GM19328 (cell line): Measurements from ENCODE around the gene GOLGA6L9.
"Not testable (repeated sequence)": the region's sequence is repeated elsewhere in the genome, so short reads cannot be mapped to it uniquely, and the experiment has no call there.

ENCODE experiments used
- ATAC-seq: cut with Tn5 transposase; IDR thresholded peaks from one replicate; pipeline ENCODE4 v1.9.1; 2021; ENCODE audit warnings: mild to moderate bottlenecking, moderate library complexity; ENCODE audit not compliant: unreplicated experiment

GOLGA6L9 gene, protein sequence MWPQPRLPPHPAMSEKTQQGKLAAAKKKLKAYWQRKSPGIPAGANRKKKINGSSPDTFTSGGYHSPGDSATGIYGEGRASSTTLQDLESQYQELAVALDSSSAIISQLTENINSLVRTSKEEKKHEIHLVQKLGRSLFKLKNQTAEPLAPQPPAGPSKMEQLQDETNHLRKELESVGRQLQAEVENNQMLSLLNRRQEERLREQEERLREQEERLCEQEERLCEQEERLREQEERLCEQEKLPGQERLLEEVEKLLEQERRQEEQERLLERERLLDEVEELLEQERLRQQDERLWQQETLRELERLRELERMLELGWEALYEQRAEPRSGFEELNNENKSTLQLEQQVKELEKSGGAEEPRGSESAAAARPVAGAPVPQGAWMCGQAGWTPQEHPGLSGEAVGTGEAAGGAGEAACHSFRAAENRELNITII

DNA sequence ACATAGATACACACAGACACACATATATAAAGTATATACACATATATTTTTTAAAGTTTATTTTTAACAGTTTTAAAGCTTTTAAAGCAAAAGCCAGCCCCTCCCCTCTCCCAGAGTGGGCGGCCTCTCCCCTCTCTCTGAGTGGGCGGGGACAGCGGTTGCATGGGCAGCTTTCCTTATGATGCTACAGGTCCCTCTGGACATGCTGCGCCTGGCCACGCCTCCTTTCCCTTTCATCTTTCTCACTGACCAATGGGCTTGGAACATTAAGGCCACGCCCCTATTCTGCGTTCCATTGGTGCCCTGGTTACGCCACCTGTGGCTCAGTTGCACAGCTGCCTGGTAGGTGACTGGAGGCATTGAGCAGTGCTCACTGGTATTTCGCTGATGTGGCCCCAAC, at the start of gene GOLGA6L9:
Gene GOLGA6L9, plus strand, starts transcription at position 124 of the 400 bp plus-strand sequence. Its CDS starts 264 bp downstream, at position 388.
- ATAC-seq = not testable (repeated sequence)

- ATAC-seq = not testable (repeated sequence)
These were observed 48.2 kb upstream of the GOLGA6L9 start for GRCh38 chr15:82381330-82381955.

DNA sequence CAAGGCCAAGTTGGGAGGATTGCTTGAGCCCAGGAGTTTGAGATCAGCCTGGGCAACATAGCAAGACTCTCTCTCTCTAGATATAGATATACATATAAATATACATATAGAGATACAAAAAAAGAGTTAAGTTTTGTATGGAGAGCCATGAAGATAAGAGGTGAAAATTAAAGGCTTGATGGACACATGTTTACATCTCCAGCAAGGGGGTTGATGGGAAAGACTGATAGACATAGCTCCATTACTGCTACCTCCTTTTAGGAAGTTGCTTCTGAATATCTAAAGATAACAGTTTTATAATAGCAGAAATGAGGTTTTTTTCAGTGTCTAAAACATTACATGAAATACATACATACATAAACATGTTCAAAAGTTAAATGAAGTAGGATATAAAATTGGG, 42.4 kb upstream of the GOLGA6L9 start:
- not testable (repeated sequence) for ATAC-seq

DNA sequence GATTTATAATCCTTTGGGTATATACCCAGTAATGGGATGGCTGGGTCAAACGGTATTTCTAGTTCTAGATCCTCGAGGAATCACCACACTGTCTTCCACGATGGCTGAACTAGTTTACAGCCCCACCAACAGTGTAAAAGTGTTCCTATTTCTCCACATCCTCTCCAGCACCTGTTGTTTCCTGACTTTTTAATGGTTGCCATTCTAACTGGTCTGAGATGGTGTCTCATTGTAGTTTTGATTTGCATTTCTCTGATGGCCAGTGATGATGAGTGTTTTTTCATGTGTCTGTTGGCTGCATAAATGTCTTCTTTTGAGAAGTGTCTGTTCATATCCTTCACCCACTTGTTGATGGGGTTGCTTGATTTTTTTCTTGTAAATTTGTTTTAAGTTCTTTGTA, 39.5 kb upstream of the GOLGA6L9 start:
- not testable (repeated sequence) for ATAC-seq

DNA sequence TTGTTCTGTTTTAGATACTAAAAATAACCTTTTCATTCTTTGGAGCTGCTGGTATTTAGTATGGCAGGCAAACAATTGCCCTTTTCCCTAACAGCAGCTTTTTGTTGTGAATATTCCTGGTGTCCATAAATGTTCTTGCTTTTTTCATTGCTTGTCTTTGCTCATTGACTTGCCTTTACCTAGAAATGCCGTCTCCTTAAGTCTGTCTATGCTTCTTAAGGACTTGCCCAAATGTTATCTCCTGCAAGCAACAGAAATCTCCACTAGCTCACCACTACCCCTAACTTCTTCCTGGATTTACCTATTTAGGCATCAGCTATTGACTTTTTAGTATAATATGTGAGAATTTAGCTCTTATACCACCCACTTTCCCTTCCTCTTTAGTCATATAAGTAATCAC, 37.5 kb upstream of the GOLGA6L9 start:
- ATAC-seq = not testable (repeated sequence)

GRCh38 chr15:82393671-82394070, 35.9 kb upstream of the GOLGA6L9 start:
- ATAC-seq = no peak

- not testable (repeated sequence) for ATAC-seq
These were observed 33.8 kb upstream of the GOLGA6L9 start for GRCh38 chr15:82395788-82396187.

DNA sequence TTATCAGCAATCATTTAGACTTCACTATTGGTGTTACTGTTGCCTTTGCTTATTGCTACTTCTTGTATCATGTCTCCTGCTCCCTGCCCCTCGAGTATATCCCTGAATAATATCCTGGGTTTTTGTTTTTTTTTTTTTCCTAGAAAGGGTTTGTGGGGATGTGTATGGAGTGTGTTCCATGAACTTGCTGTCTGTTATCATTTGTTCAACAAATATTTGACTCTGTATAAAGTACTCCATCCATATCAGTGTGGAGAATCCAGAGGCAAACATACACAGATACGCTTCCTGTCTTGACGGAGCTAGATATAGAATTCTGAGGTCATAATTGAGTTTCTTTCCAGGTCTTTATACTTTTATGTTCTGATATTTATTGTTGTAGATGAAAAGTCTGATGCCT, 31.8 kb upstream of the GOLGA6L9 start:
- ATAC-seq = no peak

- no peak for ATAC-seq
These were observed 30.8 kb upstream of the GOLGA6L9 start for GRCh38 chr15:82398785-82399184.

- ATAC-seq = not testable (repeated sequence)
These were observed 30.1 kb upstream of the GOLGA6L9 start for GRCh38 chr15:82399366-82400103.

- ATAC-seq = not testable (repeated sequence)
These were observed 27.7 kb upstream of the GOLGA6L9 start for GRCh38 chr15:82401918-82402317.

GRCh38 chr15:82402341-82402740, 27.3 kb upstream of the GOLGA6L9 start:
- not testable (repeated sequence) for ATAC-seq

DNA sequence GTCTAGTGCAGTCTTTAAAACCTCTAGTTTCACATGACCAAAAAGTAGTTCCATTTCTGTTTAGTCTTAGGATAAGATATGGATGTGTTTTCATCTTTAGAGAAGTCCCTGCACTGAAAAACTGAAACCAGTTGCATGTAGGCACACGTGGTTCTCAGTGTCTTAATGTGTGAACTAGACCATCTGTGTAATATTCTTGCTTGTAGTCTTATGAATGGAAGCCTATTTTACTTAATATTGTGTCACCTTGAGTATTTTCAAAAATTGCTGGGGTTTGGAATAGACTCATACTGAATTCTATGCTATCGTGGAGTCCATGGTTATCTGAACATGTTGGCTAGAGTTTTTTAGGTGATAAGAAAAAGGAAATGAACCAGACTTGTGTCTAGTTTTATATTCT, 23.4 kb upstream of the GOLGA6L9 start:
- ATAC-seq = not testable (repeated sequence)

DNA sequence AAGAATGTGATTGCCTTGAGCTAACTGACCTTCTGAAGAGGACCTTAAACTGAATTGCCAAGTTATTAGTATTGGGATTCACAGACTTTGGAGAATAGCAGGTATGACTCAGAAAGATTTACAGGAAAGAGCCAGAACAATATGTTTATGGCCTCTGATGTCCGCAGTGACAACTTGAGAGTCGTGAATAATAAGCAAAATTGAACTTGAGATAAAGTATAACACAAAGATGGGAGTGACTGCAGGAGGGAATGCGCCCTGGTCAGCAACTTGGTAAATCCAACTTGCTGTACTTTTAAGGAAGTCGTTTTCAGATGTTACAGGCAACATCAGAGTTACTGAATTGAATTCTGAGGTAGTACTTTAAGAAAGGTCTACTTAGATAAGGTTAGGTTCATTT, 19.3 kb upstream of the GOLGA6L9 start:
- ATAC-seq = not testable (repeated sequence)

DNA sequence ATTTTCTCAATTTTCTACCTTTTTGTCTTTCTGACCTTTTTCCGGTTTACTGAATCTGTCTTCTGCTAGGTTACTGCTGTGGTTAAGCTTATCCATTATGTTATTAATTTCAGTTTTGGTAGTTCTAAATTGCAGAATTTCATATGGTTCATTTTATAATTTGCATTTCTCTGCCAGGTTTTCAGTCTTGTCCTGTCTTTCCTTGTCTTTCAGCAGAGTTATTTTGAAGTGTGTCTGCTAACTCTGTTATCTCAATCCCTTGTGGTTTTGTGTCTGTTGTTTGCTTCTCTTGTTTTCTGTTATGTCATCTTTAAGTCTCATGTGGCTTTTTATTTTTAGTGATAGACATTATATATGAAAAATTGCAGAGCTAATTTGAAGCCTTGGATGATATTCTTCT, 18.0 kb upstream of the GOLGA6L9 start:
- not testable (repeated sequence) for ATAC-seq

DNA sequence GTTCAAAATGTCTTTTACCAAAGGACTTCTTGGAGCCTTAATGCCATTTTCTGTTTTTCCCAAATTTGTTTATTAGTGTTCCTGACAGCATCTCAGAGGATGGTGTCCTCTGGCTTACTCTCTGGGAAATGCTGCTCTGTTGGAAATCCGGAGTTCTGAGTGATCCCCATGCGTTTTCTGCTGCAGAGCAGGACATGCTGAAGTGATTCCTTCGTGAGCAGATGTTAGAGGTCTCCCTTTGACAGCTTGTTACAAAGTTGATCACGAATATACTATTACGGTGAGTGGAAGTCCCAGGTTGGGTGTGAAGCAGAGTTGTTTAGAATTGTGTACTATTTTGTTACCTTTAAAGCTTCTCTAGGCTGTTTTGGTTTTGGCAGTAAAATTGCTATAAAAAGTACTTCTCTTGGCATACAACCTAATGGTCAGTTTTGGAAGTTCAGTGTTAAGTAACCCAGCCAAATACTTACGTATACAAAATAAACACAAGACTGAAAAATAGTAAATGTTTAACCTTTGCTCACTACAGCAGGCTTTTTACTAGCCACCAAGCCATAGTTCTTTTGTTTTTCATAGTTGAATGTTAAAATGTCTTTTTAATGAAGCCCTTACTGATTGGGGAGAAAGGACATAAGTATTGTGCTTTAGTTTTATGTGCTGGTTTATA, 15.0 kb upstream of the GOLGA6L9 start:
- not testable (repeated sequence) for ATAC-seq

DNA sequence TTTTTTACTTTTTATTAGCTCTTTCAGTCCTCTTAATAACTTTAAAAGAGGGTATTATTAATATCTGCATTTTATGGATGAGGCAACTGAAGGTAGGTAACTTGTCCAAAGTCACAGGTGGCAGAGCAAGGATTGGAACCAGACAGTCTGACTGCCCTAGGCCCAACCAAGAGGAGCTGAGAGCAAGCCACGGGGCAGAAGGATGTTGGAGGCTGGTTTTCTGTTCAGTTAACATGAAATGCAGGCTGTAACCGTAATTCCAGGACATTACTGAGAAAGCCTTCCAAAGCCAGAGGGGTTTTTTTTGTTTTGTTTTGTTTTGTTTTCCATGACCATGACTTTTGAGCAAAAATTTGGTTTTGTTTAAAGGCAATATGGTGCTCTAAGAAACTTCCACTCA, 9.1 kb upstream of the GOLGA6L9 start:
- ATAC-seq = not testable (repeated sequence)

DNA sequence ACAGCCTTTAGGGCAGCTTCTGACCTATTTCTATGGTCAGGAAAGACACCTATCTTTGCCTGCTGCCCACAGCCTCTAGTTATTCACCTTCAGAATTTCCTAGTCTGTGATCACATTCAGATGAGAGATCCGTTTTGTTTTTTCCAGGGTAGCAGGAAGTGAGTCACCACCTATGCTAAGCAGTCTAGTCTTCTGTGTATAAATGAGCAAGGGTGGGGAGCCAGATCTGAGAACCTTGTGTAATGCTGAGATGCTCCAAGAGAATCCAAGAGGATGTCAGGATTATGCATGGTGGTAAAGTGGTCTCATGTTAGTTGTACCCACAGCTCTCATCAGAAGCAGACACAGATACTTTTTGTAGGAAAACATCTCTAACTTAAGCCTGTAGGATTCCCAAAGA, 8.7 kb upstream of the GOLGA6L9 start:
- ATAC-seq = not testable (repeated sequence)

- not testable (repeated sequence) for ATAC-seq
These were observed 2.5 kb upstream of the GOLGA6L9 start for GRCh38 chr15:82427117-82427516.

DNA sequence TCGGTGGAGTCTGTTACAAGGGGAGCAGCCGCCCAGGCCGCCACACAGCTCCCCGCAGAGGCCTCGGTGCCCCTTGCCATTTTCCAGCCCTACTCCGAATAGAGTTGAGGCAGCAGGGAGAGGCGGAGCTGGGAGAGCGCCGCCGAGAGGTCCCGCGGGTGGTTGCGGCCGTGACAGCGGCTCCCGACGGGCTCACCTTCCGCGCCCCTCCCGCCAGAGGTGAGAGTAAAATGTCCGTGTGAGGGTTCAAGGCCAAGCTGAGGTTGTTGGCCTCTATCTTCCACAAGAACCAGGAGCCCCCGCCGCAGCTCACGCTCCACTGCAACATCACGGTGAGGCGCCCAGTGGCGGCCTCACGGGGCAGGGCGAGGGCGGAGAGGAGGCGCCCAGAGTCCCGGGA, 15.8 kb downstream of the GOLGA6L9 start:
- not testable (repeated sequence) for ATAC-seq

- ATAC-seq = not testable (repeated sequence)
These were observed 27.7 kb downstream of the GOLGA6L9 start for GRCh38 chr15:82457336-82457735.
